ENCODE measurements around the gene MTAP. TPM values are rescaled to one million over a fixed set of nuclear protein-coding genes. Genes with fewer than 3 reads are reported as not detected.

MTAP gene
- total and polyA plus RNA-seq, 7 experiments from 2014 or later: 13.1 to 50.7 (median 29.7) TPM

GRCh38 chr9:21813575-21814473, 11.4 kb downstream of the MTAP start:
- peaks cover 6 to 37% (median 16%) of the 10 kb centered on the region in 7 donors for H3K4me1 Mint-ChIP-seq
- peaks cover 5 to 41% (median 36%) of the 10 kb centered on the region in 5 donors for H3K36me3 Mint-ChIP-seq
- DNase-seq: peak in 7 of 9 donors; percentile 48 to 71 (median 63)
- H3K4me1 ChIP-seq (ENCODE audit: control insufficient read depth in 2 of 2, insufficient read depth in 2 of 2, low read length in 2 of 2): peaks cover 7 to 12% of the 10 kb centered on the region in 2 donors
- H3K27ac Mint-ChIP-seq: peak overlapping the region in 7 of 9 donors; percentile 6 to 81 (median 42)
- H3K27me3 Mint-ChIP-seq: no peaks in the 10 kb centered on the region
- ChIA-PET CTCF (interaction anchor here (0.7 to 9.1 kb wide), 19 partner anchors 8 to 638 kb away, joined by 3 to 108 read pairs (median 4); partner anchors contain the start of gene CDKN2B), POLR2A (interaction anchor here (0.7 to 1.4 kb wide), 2 partner anchors 10 to 766 kb away, joined by 3 to 7 read pairs; no protein-coding TSS in a partner anchor)
- peaks cover 0 to 44% (median 8%) of the 10 kb centered on the region in 3 experiments for H3K36me3 ChIP-seq (ENCODE audit: control insufficient read depth in 2 of 3, insufficient read depth in 3 of 3, low read length in 3 of 3)
- H3K27ac ChIP-seq (ENCODE audit: low read depth, low read length): no peak overlapping the region
- no peaks in the 10 kb centered on the region for H3K9me3 ChIP-seq (ENCODE audit: control insufficient read depth in 2 of 3, low read length in 3 of 3)
- ATAC-seq: peak; percentile 77
- H3K4me3 ChIP-seq (ENCODE audit: low read length): no peak overlapping the region
- H3K9me3 Mint-ChIP-seq: no peaks in the 10 kb centered on the region
- no peak overlapping the region for H3K4me3 Mint-ChIP-seq
- intact Hi-C loops (cut with micrococcal nuclease): loop anchor here (1.0 kb wide), 10 partner anchors 11 to 638 kb away; no protein-coding TSS in a partner anchor
- no peaks in the 10 kb centered on the region for H3K27me3 ChIP-seq (ENCODE audit: control insufficient read depth in 2 of 2, insufficient read depth in 2 of 2, low read length in 2 of 2)

- Mint-ChIP-seq H3K9me3 (peaks cover 0 to 5% (median 0%) of the 10 kb centered on the region in 11 donors), H3K4me1 (peaks cover 4 to 28% (median 17%) of the 10 kb centered on the region in 7 donors), H3K27ac (no peak overlapping the region), H3K27me3 (no peaks in the 10 kb centered on the region), H3K4me3 (no peak overlapping the region), H3K36me3 (peaks cover 0 to 55% (median 43%) of the 10 kb centered on the region in 5 donors)
- Histone ChIP-seq H3K27ac (ENCODE audit: low read depth, low read length) (no peak overlapping the region), H3K36me3 (ENCODE audit: control insufficient read depth in 2 of 3, insufficient read depth in 3 of 3, low read length in 3 of 3) (peaks cover 0 to 38% (median 11%) of the 10 kb centered on the region in 3 experiments), H3K27me3 (ENCODE audit: control insufficient read depth in 2 of 2, insufficient read depth in 2 of 2, low read length in 2 of 2) (no peaks in the 10 kb centered on the region), H3K9me3 (ENCODE audit: control insufficient read depth in 2 of 3, low read length in 3 of 3) (no peaks in the 10 kb centered on the region), H3K4me1 (ENCODE audit: control insufficient read depth in 2 of 2, insufficient read depth in 2 of 2, low read length in 2 of 2) (peaks cover 7 to 12% of the 10 kb centered on the region in 2 donors), H3K4me3 (ENCODE audit: low read length) (no peak overlapping the region)
- ChIA-PET CTCF (interaction anchor here (0.6 to 9.1 kb wide), 3 partner anchors 12 to 304 kb away, joined by 3 to 108 read pairs (median 4); no protein-coding TSS in a partner anchor), POLR2A (no interaction called here)
- DNase-seq: no peak
- no peak for ATAC-seq
- intact Hi-C loops (cut with micrococcal nuclease): no loop called here
Observed at GRCh38 chr9:21815643-21816042, 13.2 kb downstream of the MTAP start.

GRCh38 chr9:21817176-21817575, 14.7 kb downstream of the MTAP start:
- Histone ChIP-seq H3K36me3 (ENCODE audit: control insufficient read depth in 2 of 3, insufficient read depth in 3 of 3, low read length in 3 of 3) (peaks cover 0 to 37% (median 11%) of the 10 kb centered on the region in 3 experiments), H3K27ac (ENCODE audit: low read depth, low read length) (no peak overlapping the region), H3K9me3 (ENCODE audit: control insufficient read depth in 2 of 3, low read length in 3 of 3) (no peaks in the 10 kb centered on the region), H3K27me3 (ENCODE audit: control insufficient read depth in 2 of 2, insufficient read depth in 2 of 2, low read length in 2 of 2) (no peaks in the 10 kb centered on the region), H3K4me3 (ENCODE audit: low read length) (no peak overlapping the region), H3K4me1 (ENCODE audit: control insufficient read depth in 2 of 2, insufficient read depth in 2 of 2, low read length in 2 of 2) (peaks cover 7 to 12% of the 10 kb centered on the region in 2 donors)
- Mint-ChIP-seq H3K27ac (no peak overlapping the region), H3K4me3 (no peak overlapping the region), H3K27me3 (no peaks in the 10 kb centered on the region), H3K36me3 (peaks cover 8 to 68% (median 49%) of the 10 kb centered on the region in 5 donors), H3K4me1 (peaks cover 8 to 40% (median 24%) of the 10 kb centered on the region in 7 donors), H3K9me3 (peaks cover 0 to 6% (median 0%) of the 10 kb centered on the region in 11 donors)
- no peak for DNase-seq
- intact Hi-C loops (cut with micrococcal nuclease): no loop called here
- peak; percentile 64 for ATAC-seq
- ChIA-PET POLR2A (interaction anchor here (1.0 kb wide), 1 partner anchor 191 kb away, joined by 3 read pairs; no protein-coding TSS in a partner anchor), CTCF (interaction anchor here (0.5 to 9.1 kb wide), 5 partner anchors 47 to 422 kb away, joined by 3 to 108 read pairs (median 3); partner anchors contain the start of gene CDKN2B)

GRCh38 chr9:21825637-21826036, 23.2 kb downstream of the MTAP start:
- Histone ChIP-seq H3K4me1 (ENCODE audit: control insufficient read depth in 2 of 2, insufficient read depth in 2 of 2, low read length in 2 of 2) (no peaks in the 10 kb centered on the region), H3K9me3 (ENCODE audit: control insufficient read depth in 2 of 3, low read length in 3 of 3) (no peaks in the 10 kb centered on the region), H3K27ac (ENCODE audit: low read depth, low read length) (no peak overlapping the region), H3K4me3 (ENCODE audit: low read length) (no peak overlapping the region), H3K27me3 (ENCODE audit: control insufficient read depth in 2 of 2, insufficient read depth in 2 of 2, low read length in 2 of 2) (no peaks in the 10 kb centered on the region), H3K36me3 (ENCODE audit: control insufficient read depth in 2 of 3, insufficient read depth in 3 of 3, low read length in 3 of 3) (peaks cover 0 to 45% (median 7%) of the 10 kb centered on the region in 3 experiments)
- CTCF ChIA-PET: interaction anchor here (0.6 to 1.2 kb wide), 2 partner anchors 12 to 294 kb away, joined by 3 to 6 read pairs; no protein-coding TSS in a partner anchor
- peaks cover 41 to 93% (median 63%) of the 10 kb centered on the region in 5 donors for H3K36me3 Mint-ChIP-seq
- ATAC-seq (no peak), DNase-seq (no peak)
- H3K27ac Mint-ChIP-seq: no peak overlapping the region
- peaks cover 0 to 17% (median 3%) of the 10 kb centered on the region in 11 donors for H3K9me3 Mint-ChIP-seq
- H3K27me3 Mint-ChIP-seq: no peaks in the 10 kb centered on the region
- no peak overlapping the region for H3K4me3 Mint-ChIP-seq
- H3K4me1 Mint-ChIP-seq: peaks cover 12 to 42% (median 25%) of the 10 kb centered on the region in 7 donors
- POLR2A ChIA-PET: no interaction called here
- intact Hi-C loops (cut with micrococcal nuclease): no loop called here

GRCh38 chr9:21828853-21829410, 26.5 kb downstream of the MTAP start:
- Mint-ChIP-seq H3K4me1 (peaks cover 5 to 52% (median 13%) of the 10 kb centered on the region in 7 donors), H3K27ac (no peak overlapping the region), H3K9me3 (peaks cover 0 to 5% (median 0%) of the 10 kb centered on the region in 11 donors), H3K27me3 (no peaks in the 10 kb centered on the region), H3K4me3 (no peak overlapping the region), H3K36me3 (peaks cover 34 to 90% (median 62%) of the 10 kb centered on the region in 5 donors)
- ATAC-seq: no peak
- Histone ChIP-seq H3K9me3 (ENCODE audit: control insufficient read depth in 2 of 3, low read length in 3 of 3) (no peaks in the 10 kb centered on the region), H3K4me3 (ENCODE audit: low read length) (no peak overlapping the region), H3K36me3 (ENCODE audit: control insufficient read depth in 2 of 3, insufficient read depth in 3 of 3, low read length in 3 of 3) (peaks cover 0 to 62% (median 7%) of the 10 kb centered on the region in 3 experiments), H3K4me1 (ENCODE audit: control insufficient read depth in 2 of 2, insufficient read depth in 2 of 2, low read length in 2 of 2) (no peaks in the 10 kb centered on the region), H3K27ac (ENCODE audit: low read depth, low read length) (no peak overlapping the region), H3K27me3 (ENCODE audit: control insufficient read depth in 2 of 2, insufficient read depth in 2 of 2, low read length in 2 of 2) (no peaks in the 10 kb centered on the region)
- ChIA-PET POLR2A (no interaction called here), CTCF (no interaction called here)
- no peak for DNase-seq
- intact Hi-C loops (cut with micrococcal nuclease): no loop called here

GRCh38 chr9:21830589-21830988, 28.2 kb downstream of the MTAP start:
- POLR2A ChIA-PET: no interaction called here
- H3K36me3 ChIP-seq (ENCODE audit: control insufficient read depth in 2 of 3, insufficient read depth in 3 of 3, low read length in 3 of 3): peaks cover 0 to 68% (median 7%) of the 10 kb centered on the region in 3 experiments
- H3K36me3 Mint-ChIP-seq: peaks cover 32 to 88% (median 62%) of the 10 kb centered on the region in 5 donors

More at GRCh38 chr9:21830589-21830988, 28.2 kb downstream of the MTAP start:
- H3K27ac Mint-ChIP-seq: peak overlapping the region in 1 of 9 donors; percentile 15
- ATAC-seq (no peak), DNase-seq (no peak)
- peaks cover 0 to 1% (median 0%) of the 10 kb centered on the region in 11 donors for H3K9me3 Mint-ChIP-seq
- peaks cover 0 to 53% (median 7%) of the 10 kb centered on the region in 7 donors for H3K4me1 Mint-ChIP-seq
- no peaks in the 10 kb centered on the region for H3K9me3 ChIP-seq (ENCODE audit: control insufficient read depth in 2 of 3, low read length in 3 of 3)
- no peaks in the 10 kb centered on the region for H3K4me1 ChIP-seq (ENCODE audit: control insufficient read depth in 2 of 2, insufficient read depth in 2 of 2, low read length in 2 of 2)
- no peak overlapping the region for H3K4me3 Mint-ChIP-seq
- no peak overlapping the region for H3K27ac ChIP-seq (ENCODE audit: low read depth, low read length)
- H3K27me3 ChIP-seq (ENCODE audit: control insufficient read depth in 2 of 2, insufficient read depth in 2 of 2, low read length in 2 of 2): no peaks in the 10 kb centered on the region
- H3K4me3 ChIP-seq (ENCODE audit: low read length): no peak overlapping the region
- no peaks in the 10 kb centered on the region for H3K27me3 Mint-ChIP-seq
- CTCF ChIA-PET: no interaction called here
- intact Hi-C loops (cut with micrococcal nuclease): loop anchor here in 1 of 2 donors (5.0 kb wide), 3 partner anchors 87 to 242 kb away; no protein-coding TSS in a partner anchor
